ENCODE measurements around the gene TOP2A. TPM values are rescaled to one million over a fixed set of nuclear protein-coding genes. Genes with fewer than 3 reads are reported as not detected.

Gene TOP2A
- total RNA-seq, 1 donor from 2014 or later = 27.8 TPM

DNA sequence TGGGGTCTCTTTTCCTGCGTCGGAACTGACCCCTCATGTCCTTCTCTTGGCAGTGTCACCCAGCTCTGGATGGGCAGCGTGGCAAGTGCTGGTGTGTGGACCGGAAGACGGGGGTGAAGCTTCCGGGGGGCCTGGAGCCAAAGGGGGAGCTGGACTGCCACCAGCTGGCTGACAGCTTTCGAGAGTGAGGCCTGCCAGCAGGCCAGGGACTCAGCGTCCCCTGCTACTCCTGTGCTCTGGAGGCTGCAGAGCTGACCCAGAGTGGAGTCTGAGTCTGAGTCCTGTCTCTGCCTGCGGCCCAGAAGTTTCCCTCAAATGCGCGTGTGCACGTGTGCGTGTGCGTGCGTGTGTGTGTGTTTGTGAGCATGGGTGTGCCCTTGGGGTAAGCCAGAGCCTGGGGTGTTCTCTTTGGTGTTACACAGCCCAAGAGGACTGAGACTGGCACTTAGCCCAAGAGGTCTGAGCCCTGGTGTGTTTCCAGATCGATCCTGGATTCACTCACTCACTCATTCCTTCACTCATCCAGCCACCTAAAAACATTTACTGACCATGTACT, 38.8 kb upstream of the TOP2A start:
- Mint-ChIP-seq H3K27me3 (ENCODE audit: low read depth) (no peaks in the 10 kb centered on the region), H3K9me3 (ENCODE audit: low read depth) (no peaks in the 10 kb centered on the region), H3K4me3 (ENCODE audit: unreplicated experiment) (no peak overlapping the region), H3K36me3 (ENCODE audit: low read depth) (peaks cover 31% of the 10 kb centered on the region), H3K4me1 (ENCODE audit: low read depth) (peaks cover 66% of the 10 kb centered on the region), H3K27ac (ENCODE audit: unreplicated experiment) (no peak overlapping the region)
- no peak for DNase-seq (ENCODE audit: low spot score)
- TF ChIP-seq, protein P1, sequence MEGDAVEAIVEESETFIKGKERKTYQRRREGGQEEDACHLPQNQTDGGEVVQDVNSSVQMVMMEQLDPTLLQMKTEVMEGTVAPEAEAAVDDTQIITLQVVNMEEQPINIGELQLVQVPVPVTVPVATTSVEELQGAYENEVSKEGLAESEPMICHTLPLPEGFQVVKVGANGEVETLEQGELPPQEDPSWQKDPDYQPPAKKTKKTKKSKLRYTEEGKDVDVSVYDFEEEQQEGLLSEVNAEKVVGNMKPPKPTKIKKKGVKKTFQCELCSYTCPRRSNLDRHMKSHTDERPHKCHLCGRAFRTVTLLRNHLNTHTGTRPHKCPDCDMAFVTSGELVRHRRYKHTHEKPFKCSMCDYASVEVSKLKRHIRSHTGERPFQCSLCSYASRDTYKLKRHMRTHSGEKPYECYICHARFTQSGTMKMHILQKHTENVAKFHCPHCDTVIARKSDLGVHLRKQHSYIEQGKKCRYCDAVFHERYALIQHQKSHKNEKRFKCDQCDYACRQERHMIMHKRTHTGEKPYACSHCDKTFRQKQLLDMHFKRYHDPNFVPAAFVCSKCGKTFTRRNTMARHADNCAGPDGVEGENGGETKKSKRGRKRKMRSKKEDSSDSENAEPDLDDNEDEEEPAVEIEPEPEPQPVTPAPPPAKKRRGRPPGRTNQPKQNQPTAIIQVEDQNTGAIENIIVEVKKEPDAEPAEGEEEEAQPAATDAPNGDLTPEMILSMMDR (IDR thresholded peaks at IDR 0.05) = no peak

DNA sequence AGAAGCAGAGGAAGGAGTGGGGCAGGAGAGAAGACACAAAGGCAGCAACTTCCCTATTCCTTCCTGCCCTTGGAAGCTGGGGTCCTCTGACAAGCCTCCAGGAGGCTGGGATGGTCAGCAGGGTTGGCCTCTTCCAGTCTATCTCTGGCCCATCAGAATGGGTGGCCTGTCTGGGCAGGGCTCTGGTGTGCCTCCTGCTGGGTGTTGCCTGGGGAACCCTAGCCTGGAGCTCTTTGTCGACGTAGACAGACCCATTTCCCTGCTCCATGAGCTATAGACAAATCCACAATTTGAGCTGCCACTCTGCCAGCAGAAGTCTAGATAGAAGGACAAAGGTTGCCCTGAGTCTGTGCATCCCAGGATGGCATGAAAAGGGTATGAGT, 36.9 kb upstream of the TOP2A start:
- Mint-ChIP-seq H3K4me1 (ENCODE audit: low read depth) (peaks cover 75% of the 10 kb centered on the region), H3K36me3 (ENCODE audit: low read depth) (peaks cover 32% of the 10 kb centered on the region)
- DNase-seq (ENCODE audit: low spot score) = no peak

DNA sequence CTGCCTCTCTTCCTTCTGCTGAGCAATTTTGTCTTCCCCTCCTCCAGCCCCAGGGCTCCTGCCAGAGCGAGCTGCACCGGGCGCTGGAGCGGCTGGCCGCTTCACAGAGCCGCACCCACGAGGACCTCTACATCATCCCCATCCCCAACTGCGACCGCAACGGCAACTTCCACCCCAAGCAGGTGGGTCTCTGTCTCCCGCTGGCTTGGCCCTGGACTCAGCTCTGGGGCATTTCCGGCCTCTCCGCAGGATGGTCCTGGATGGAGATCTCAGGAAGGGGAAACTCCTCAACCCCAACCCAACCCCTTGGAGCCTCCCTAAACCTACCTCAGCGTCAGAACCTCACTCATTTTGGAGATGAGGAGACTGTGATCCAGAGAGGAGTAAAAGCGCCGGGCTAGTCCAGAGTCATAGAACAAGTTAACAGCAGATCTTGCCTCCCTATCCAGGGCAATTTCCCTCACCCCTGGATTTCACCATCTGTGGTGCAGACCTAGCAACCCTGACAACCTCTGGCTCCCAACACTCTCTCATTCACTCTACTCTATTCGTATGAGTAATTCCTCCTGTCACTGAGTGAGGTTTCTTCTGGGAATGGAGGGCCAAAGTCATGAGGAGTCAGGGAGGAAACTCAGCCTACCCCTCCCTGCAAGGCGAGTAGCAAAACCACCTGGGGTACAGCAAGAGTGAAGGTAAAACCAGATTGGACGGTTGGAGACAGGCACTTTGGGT, 36.4 kb upstream of the TOP2A start:
- Mint-ChIP-seq H3K36me3 (ENCODE audit: low read depth) (peaks cover 32% of the 10 kb centered on the region), H3K27me3 (ENCODE audit: low read depth) (no peaks in the 10 kb centered on the region), H3K27ac (ENCODE audit: unreplicated experiment) (no peak overlapping the region), H3K4me3 (ENCODE audit: unreplicated experiment) (no peak overlapping the region), H3K9me3 (ENCODE audit: low read depth) (no peaks in the 10 kb centered on the region), H3K4me1 (ENCODE audit: low read depth) (peaks cover 77% of the 10 kb centered on the region)
- TF ChIP-seq, protein P1 (IDR thresholded peaks at IDR 0.05) = no peak
- no peak for DNase-seq (ENCODE audit: low spot score)

More for the DNA sequence above, 36.9 kb upstream of the TOP2A start:
- no peaks in the 10 kb centered on the region for H3K9me3 Mint-ChIP-seq (ENCODE audit: low read depth)
- H3K27ac Mint-ChIP-seq (ENCODE audit: unreplicated experiment) = no peak overlapping the region
- TF ChIP-seq, protein P1 (IDR thresholded peaks at IDR 0.05) = no peak
- H3K27me3 Mint-ChIP-seq (ENCODE audit: low read depth) = no peaks in the 10 kb centered on the region
- H3K4me3 Mint-ChIP-seq (ENCODE audit: unreplicated experiment) = no peak overlapping the region

DNA sequence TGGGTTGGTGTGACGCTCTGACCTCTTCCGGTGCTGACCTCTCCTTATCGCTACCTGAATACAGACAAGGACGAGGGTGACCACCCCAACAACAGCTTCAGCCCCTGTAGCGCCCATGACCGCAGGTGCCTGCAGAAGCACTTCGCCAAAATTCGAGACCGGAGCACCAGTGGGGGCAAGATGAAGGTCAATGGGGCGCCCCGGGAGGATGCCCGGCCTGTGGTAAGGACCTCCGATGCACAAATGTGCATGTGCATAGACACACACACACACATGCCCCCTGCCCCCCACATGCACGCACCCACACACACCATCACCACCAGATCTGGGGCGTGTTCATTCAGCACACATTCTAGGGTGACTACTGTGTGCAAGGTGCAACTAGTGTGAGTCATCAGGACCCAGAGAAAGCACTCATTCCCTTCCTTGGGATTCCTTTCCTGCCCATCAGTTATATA, 35.3 kb upstream of the TOP2A start:
- TF ChIP-seq, protein P1 (IDR thresholded peaks at IDR 0.05) = no peak
- Mint-ChIP-seq H3K4me3 (ENCODE audit: unreplicated experiment) (no peak overlapping the region), H3K9me3 (ENCODE audit: low read depth) (no peaks in the 10 kb centered on the region), H3K27me3 (ENCODE audit: low read depth) (no peaks in the 10 kb centered on the region), H3K27ac (ENCODE audit: unreplicated experiment) (no peak overlapping the region), H3K36me3 (ENCODE audit: low read depth) (peaks cover 32% of the 10 kb centered on the region), H3K4me1 (ENCODE audit: low read depth) (peaks cover 77% of the 10 kb centered on the region)
- no peak for DNase-seq (ENCODE audit: low spot score)

DNA sequence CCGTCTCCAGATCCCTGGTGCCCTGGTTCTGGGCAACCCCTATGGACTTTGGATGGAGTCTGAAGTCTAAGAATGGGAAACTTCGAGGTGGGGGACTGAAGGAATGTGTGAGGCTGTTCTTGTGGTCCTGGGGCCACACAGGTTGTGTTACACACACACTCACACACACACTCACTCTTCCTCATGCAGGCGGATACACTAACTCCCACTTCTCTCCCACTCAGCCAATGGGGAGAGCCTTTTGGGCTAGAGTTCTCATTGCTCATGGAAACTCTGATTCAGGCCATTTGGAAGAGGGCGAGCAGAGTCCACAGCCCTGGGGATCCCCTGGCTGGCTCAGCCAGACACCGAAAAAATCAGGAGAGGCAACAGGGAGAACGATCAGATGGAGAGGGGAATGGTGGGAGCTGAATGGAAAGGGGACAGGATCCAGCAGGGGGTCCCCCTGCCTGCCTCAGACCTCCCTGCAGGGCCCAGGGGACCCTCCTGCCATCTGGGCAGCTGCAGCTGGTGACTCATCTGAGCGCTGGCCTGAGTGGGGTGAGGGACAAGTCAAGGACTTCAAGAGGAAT, 34.6 kb upstream of the TOP2A start:
- peak overlapping the region; percentile 93 for H3K27ac Mint-ChIP-seq (ENCODE audit: unreplicated experiment)
- no peaks in the 10 kb centered on the region for H3K27me3 Mint-ChIP-seq (ENCODE audit: low read depth)
- peaks cover 33% of the 10 kb centered on the region for H3K36me3 Mint-ChIP-seq (ENCODE audit: low read depth)
- H3K4me3 Mint-ChIP-seq (ENCODE audit: unreplicated experiment) = peak overlapping the region; percentile 28
- H3K9me3 Mint-ChIP-seq (ENCODE audit: low read depth) = no peaks in the 10 kb centered on the region
- no peak for DNase-seq (ENCODE audit: low spot score)
- H3K4me1 Mint-ChIP-seq (ENCODE audit: low read depth) = peaks cover 77% of the 10 kb centered on the region
- TF ChIP-seq, protein P1 (IDR thresholded peaks at IDR 0.05) = no peak

All from chondrocyte (in vitro differentiated cells).